ENCODE data around the gene PYGL.

DNA sequence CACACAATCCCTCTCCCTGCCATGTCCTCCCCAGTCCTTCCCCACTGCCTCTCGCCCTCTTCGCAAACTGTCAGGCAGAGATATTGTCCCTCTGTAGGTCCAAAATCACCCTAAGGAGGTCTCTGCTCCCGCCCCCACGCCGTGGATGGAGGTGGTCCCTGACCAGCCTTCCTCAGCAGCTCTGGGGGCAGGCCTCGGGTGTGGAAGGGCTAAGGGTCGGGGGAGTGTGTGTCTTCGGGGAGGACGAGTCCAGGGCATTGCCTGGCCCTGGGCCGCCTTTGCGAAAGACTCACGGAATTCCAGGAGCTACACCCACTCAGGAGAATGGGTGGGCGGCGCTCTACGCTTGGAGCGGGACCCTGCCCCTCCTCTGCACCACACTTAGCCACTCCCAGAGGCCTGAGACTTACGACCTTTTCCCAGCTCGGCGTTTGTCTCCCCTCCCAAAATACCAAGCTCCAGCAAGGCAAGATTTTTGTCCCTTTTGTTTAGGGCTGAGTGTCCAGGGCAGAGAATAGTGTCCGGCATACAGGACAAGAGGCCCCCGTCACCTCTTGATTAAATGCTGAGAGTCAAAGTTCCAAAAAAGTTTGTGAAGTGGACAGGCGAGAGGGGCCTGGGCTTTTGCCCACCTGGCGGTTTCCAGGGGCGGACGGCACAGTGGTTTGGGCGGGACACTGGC lies 881 bp downstream of the PYGL start:
- TF ChIP-seq, protein P1, sequence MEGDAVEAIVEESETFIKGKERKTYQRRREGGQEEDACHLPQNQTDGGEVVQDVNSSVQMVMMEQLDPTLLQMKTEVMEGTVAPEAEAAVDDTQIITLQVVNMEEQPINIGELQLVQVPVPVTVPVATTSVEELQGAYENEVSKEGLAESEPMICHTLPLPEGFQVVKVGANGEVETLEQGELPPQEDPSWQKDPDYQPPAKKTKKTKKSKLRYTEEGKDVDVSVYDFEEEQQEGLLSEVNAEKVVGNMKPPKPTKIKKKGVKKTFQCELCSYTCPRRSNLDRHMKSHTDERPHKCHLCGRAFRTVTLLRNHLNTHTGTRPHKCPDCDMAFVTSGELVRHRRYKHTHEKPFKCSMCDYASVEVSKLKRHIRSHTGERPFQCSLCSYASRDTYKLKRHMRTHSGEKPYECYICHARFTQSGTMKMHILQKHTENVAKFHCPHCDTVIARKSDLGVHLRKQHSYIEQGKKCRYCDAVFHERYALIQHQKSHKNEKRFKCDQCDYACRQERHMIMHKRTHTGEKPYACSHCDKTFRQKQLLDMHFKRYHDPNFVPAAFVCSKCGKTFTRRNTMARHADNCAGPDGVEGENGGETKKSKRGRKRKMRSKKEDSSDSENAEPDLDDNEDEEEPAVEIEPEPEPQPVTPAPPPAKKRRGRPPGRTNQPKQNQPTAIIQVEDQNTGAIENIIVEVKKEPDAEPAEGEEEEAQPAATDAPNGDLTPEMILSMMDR (conservative IDR thresholded peaks at IDR 0.05; ENCODE audit: low read depth, low read length): no peak
- TF ChIP-seq EZH2 (IDR thresholded peaks at IDR 0.05; ENCODE audit: low read length, unreplicated experiment) (no peak), EZH2phosphoT487 (IDR thresholded peaks at IDR 0.05; ENCODE audit: borderline replicate concordance, low read length) (no peak)
